ENCODE data around the gene MAP2K4.

Gene MAP2K4

GRCh38 chr17:12040478-12040877 lies 19.8 kb downstream of the MAP2K4 start:
- Histone ChIP-seq H3K4me3 (ENCODE audit: low read length) (no peak overlapping the region), H3K36me3 (ENCODE audit: control insufficient read depth, low read length) (no peaks in the 10 kb centered on the region), H3K27ac (ENCODE audit: low read depth, low read length) (no peak overlapping the region), H3F3A (ENCODE audit: control insufficient read depth, insufficient read depth) (no peaks in the 10 kb centered on the region), H3K4me1 (ENCODE audit: control insufficient read depth, low read length) (no peaks in the 10 kb centered on the region), H4K20me1 (ENCODE audit: control insufficient read depth, insufficient read depth, low read depth, low read length) (no peaks in the 10 kb centered on the region), H3K79me2 (ENCODE audit: control insufficient read depth, low read length) (peaks cover 72% of the 10 kb centered on the region), H3K9me2 (replicated peaks; ENCODE audit: control insufficient read depth, low read length) (no peaks in the 10 kb centered on the region), H3K27me3 (ENCODE audit: control insufficient read depth, low read length) (no peaks in the 10 kb centered on the region), H3K4me2 (ENCODE audit: low read length) (no peak overlapping the region), H3K9me3 (ENCODE audit: control insufficient read depth, insufficient read depth, low read length) (no peaks in the 10 kb centered on the region)
- no peak for TF ChIP-seq EZH2phosphoT487 (IDR thresholded peaks at IDR 0.05; ENCODE audit: borderline replicate concordance, low read length)
- no peak for TF ChIP-seq CTCF (IDR thresholded peaks at IDR 0.05; ENCODE audit: low read depth, low read length, poor library complexity, severe bottlenecking)

GRCh38 chr17:12041312-12041711 lies 20.6 kb downstream of the MAP2K4 start:
- Histone ChIP-seq H3F3A (ENCODE audit: control insufficient read depth, insufficient read depth) (no peaks in the 10 kb centered on the region), H3K27ac (ENCODE audit: low read depth, low read length) (no peak overlapping the region), H3K79me2 (ENCODE audit: control insufficient read depth, low read length) (peaks cover 76% of the 10 kb centered on the region), H3K4me1 (ENCODE audit: control insufficient read depth, low read length) (no peaks in the 10 kb centered on the region), H3K36me3 (ENCODE audit: control insufficient read depth, low read length) (no peaks in the 10 kb centered on the region), H3K9me3 (ENCODE audit: control insufficient read depth, insufficient read depth, low read length) (no peaks in the 10 kb centered on the region), H3K4me3 (ENCODE audit: low read length) (no peak overlapping the region), H4K20me1 (ENCODE audit: control insufficient read depth, insufficient read depth, low read depth, low read length) (no peaks in the 10 kb centered on the region), H3K27me3 (ENCODE audit: control insufficient read depth, low read length) (no peaks in the 10 kb centered on the region), H3K4me2 (ENCODE audit: low read length) (no peak overlapping the region), H3K9me2 (replicated peaks; ENCODE audit: control insufficient read depth, low read length) (no peaks in the 10 kb centered on the region)
- no peak for TF ChIP-seq EZH2phosphoT487 (IDR thresholded peaks at IDR 0.05; ENCODE audit: borderline replicate concordance, low read length)
- TF ChIP-seq CTCF (IDR thresholded peaks at IDR 0.05; ENCODE audit: low read depth, low read length, poor library complexity, severe bottlenecking): no peak

- TF ChIP-seq CTCF (IDR thresholded peaks at IDR 0.05; ENCODE audit: low read depth, low read length, poor library complexity, severe bottlenecking): no peak
- TF ChIP-seq EZH2phosphoT487 (IDR thresholded peaks at IDR 0.05; ENCODE audit: borderline replicate concordance, low read length): no peak
- Histone ChIP-seq H3K36me3 (ENCODE audit: control insufficient read depth, low read length) (no peaks in the 10 kb centered on the region), H3K27ac (ENCODE audit: low read depth, low read length) (no peak overlapping the region), H3F3A (ENCODE audit: control insufficient read depth, insufficient read depth) (no peaks in the 10 kb centered on the region), H3K27me3 (ENCODE audit: control insufficient read depth, low read length) (no peaks in the 10 kb centered on the region), H3K4me1 (ENCODE audit: control insufficient read depth, low read length) (no peaks in the 10 kb centered on the region), H3K4me2 (ENCODE audit: low read length) (no peak overlapping the region), H3K9me3 (ENCODE audit: control insufficient read depth, insufficient read depth, low read length) (no peaks in the 10 kb centered on the region), H3K4me3 (ENCODE audit: low read length) (no peak overlapping the region), H4K20me1 (ENCODE audit: control insufficient read depth, insufficient read depth, low read depth, low read length) (no peaks in the 10 kb centered on the region), H3K79me2 (ENCODE audit: control insufficient read depth, low read length) (peaks cover 79% of the 10 kb centered on the region), H3K9me2 (replicated peaks; ENCODE audit: control insufficient read depth, low read length) (no peaks in the 10 kb centered on the region)
Measured at GRCh38 chr17:12043702-12044101, 23.0 kb downstream of the MAP2K4 start.

GRCh38 chr17:12046786-12047185 lies 26.1 kb downstream of the MAP2K4 start:
- no peaks in the 10 kb centered on the region for H3K36me3 ChIP-seq (ENCODE audit: control insufficient read depth, low read length)
- no peaks in the 10 kb centered on the region for H4K20me1 ChIP-seq (ENCODE audit: control insufficient read depth, insufficient read depth, low read depth, low read length)
- H3F3A ChIP-seq (ENCODE audit: control insufficient read depth, insufficient read depth): no peaks in the 10 kb centered on the region
- H3K4me1 ChIP-seq (ENCODE audit: control insufficient read depth, low read length): no peaks in the 10 kb centered on the region
- peaks cover 84% of the 10 kb centered on the region for H3K79me2 ChIP-seq (ENCODE audit: control insufficient read depth, low read length)
- H3K4me2 ChIP-seq (ENCODE audit: low read length): no peak overlapping the region
- H3K4me3 ChIP-seq (ENCODE audit: low read length): no peak overlapping the region
- no peak for TF ChIP-seq CTCF (IDR thresholded peaks at IDR 0.05; ENCODE audit: low read depth, low read length, poor library complexity, severe bottlenecking)
- no peak for TF ChIP-seq EZH2phosphoT487 (IDR thresholded peaks at IDR 0.05; ENCODE audit: borderline replicate concordance, low read length)
- H3K27ac ChIP-seq (ENCODE audit: low read depth, low read length): no peak overlapping the region
- H3K9me2 ChIP-seq (replicated peaks; ENCODE audit: control insufficient read depth, low read length): no peaks in the 10 kb centered on the region
- no peaks in the 10 kb centered on the region for H3K27me3 ChIP-seq (ENCODE audit: control insufficient read depth, low read length)
- no peaks in the 10 kb centered on the region for H3K9me3 ChIP-seq (ENCODE audit: control insufficient read depth, insufficient read depth, low read length)
